GM12801 (cell line): ENCODE results near the gene DDI2.

ENCODE experiments used
- CTCF ChIP-seq: IDR thresholded peaks from one replicate; pipeline ENCODE4 v1.5.1; 2011; ENCODE audit warnings: control low read depth; ENCODE audit not compliant: insufficient read length; ENCODE audit errors: extremely low read depth

DDI2 gene

GRCh38 chr1:15687446-15687845 is 70.2 kb downstream of the DDI2 start:
- no peak for TF ChIP-seq CTCF

- TF ChIP-seq CTCF, result no peak
Observed at GRCh38 chr1:15690317-15690716, 73.1 kb downstream of the DDI2 start.

- no peak for TF ChIP-seq CTCF
Observed at GRCh38 chr1:15691434-15692032, 74.3 kb downstream of the DDI2 start.

- TF ChIP-seq CTCF, result no peak
Observed at GRCh38 chr1:15692121-15692682, 74.9 kb downstream of the DDI2 start.

GRCh38 chr1:15693371-15693770 is 76.1 kb downstream of the DDI2 start:
- no peak for TF ChIP-seq CTCF

- TF ChIP-seq CTCF, result no peak
Observed at GRCh38 chr1:15696956-15697521, 79.8 kb downstream of the DDI2 start.

GRCh38 chr1:15698201-15698600 is 80.9 kb downstream of the DDI2 start:
- TF ChIP-seq CTCF, result no peak
